GM20000 (cell line): ENCODE data around the gene PRG2.
A peak's percentile ranks its signal among the peaks of the same experiment; 100 is the strongest.

ENCODE experiments used
- DNase-seq: peaks from one replicate; pipeline ENCODE4 v3.0.0; 2012; ENCODE audit warnings: low spot score
- CTCF ChIP-seq: IDR thresholded peaks from 2 replicates; pipeline ENCODE4 v1.5.1; 2012; ENCODE audit warnings: mild to moderate bottlenecking, control low read depth; ENCODE audit errors: extremely low read depth, missing control alignments

PRG2 gene

GRCh38 chr11:57425565-57426438, 35.4 kb upstream of the PRG2 start:
- no peak for DNase-seq
- no peak for TF ChIP-seq CTCF

DNA sequence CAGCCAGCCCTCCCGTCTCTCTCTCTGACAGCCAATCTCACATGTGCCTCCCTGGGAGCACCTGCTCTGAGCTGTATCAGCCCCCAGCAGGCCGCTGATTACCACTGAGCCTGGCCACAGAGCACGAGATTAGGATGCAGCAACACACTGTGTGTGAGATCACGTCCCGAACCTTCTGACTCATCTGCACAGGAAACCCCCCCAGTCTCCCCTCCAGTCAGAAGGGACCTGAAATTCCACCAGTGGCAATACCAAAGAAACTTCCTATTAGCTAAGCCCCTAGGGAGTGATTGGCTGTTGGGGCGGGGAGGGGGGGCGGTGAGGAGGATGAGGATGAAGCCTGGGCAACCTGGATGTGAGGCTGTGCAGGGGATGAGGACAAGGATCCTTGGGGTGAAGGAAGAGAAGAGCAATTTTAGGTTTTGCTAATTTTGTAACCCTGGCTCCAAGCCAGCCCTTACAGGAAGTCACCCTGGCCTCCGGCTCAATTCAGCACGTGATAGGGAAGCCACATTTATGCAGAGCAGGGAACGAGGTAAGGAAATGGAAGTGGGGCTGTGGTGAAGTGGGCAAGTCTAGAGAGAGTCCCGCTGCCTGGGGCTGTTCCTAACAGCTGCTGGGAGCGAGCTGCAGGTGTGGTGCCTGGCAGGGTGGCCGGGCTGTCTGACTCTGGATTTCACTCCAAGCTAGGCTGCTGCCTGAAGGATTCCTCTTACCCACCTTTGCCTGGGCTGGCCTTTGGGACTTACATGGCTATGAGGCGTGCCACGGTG, 34.5 kb upstream of the PRG2 start:
- DNase-seq = peak; percentile 86
- no peak for TF ChIP-seq CTCF

GRCh38 chr11:57424137-57424791, 33.8 kb upstream of the PRG2 start:
- no peak for TF ChIP-seq CTCF
- no peak for DNase-seq

- no peak for TF ChIP-seq CTCF
- DNase-seq = no peak
These were observed 32.2 kb upstream of the PRG2 start for GRCh38 chr11:57422669-57423068.

DNA sequence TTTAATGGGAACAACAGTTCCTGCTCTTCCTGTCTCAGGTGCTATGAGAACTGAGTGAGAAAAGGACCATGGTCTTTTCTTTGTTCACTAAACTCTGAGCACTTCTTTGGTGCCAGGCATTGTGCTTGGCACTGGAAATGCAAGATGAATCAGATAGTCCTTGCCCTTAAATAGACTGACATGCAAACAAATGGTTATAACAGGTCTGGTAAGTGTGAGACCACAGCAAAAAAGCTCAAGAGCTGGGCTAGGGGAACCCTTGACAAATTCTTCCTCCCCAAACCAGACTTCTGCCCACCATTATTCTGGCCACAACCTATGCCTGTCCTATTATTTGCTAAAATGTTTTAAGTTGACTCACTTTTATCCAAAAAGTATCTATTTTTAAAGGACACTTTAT, 31.4 kb upstream of the PRG2 start:
- DNase-seq = no peak
- no peak for TF ChIP-seq CTCF

DNA sequence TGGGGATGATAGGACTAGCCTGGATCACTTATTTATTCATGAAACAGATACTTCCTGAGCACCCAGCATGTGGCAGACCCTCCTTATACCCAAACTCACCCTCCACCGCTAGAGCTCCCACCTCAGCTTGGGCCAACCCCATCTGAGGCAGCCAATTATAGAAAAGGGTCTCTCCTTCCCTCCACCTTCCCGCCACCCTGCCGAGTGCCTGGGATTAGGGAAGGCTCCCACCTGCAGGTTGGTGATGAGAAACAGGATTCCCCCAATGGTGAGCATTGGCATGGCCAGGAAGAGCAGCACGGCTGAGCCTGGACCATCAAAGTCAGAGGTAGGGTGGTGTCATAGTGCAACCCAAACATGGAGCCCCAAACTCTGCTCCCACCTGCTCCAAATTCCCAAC, 30.6 kb upstream of the PRG2 start:
- TF ChIP-seq CTCF = no peak
- DNase-seq = no peak

GRCh38 chr11:57419146-57419545, 28.7 kb upstream of the PRG2 start:
- no peak for TF ChIP-seq CTCF
- no peak for DNase-seq
